ENCODE results near the gene IPCEF1. TPM values are rescaled to one million over a fixed set of nuclear protein-coding genes. Genes with fewer than 3 reads are reported as not detected.

IPCEF1 gene
- total and polyA plus RNA-seq, 2 of the 8 experiments (the other 6 are each of a cell fraction or from before 2014, with no cell fraction given) = 0.41 to 0.78 TPM

- Histone ChIP-seq H3K79me2 (ENCODE audit: control insufficient read depth in 1 of 2, insufficient read depth in 2 of 2, low read length in 2 of 2) (no peaks in the 10 kb centered on the region), H2BK12ac (ENCODE audit: low read depth, low read length) (no peak overlapping the region), H3K14ac (ENCODE audit: insufficient read length) (no peak overlapping the region), H2BK5ac (ENCODE audit: low read depth, low read length) (no peak overlapping the region), H2BK15ac (ENCODE audit: low read length) (no peak overlapping the region), H2BK20ac (ENCODE audit: low read length) (no peak overlapping the region), H3K23me2 (ENCODE audit: low read depth, low read length) (no peaks in the 10 kb centered on the region), H3K23ac (ENCODE audit: insufficient read length) (no peak overlapping the region), H2AFZ (ENCODE audit: low read length) (no peak overlapping the region), H3K79me1 (ENCODE audit: low read depth, low read length) (no peaks in the 10 kb centered on the region), H3K4me3 (ENCODE audit: extremely low read depth in 1 of 4, insufficient read depth in 2 of 4, low read depth in 3 of 4, low read length in 4 of 4) (no peak overlapping the region), H4K5ac (ENCODE audit: insufficient read length, low read depth, low read length) (no peak overlapping the region), H3K36me3 (ENCODE audit: control insufficient read depth in 2 of 4, insufficient read depth in 4 of 4, low read length in 3 of 4) (no peaks in the 10 kb centered on the region), H3K27me3 (replicated peaks in 1 of 4; ENCODE audit: control insufficient read depth in 3 of 4, extremely low read depth in 1 of 4, insufficient read depth in 3 of 4, low read length in 3 of 4) (no peaks in the 10 kb centered on the region), H4K8ac (ENCODE audit: extremely low read depth, insufficient read depth, low read length) (no peak overlapping the region), H2AK5ac (ENCODE audit: low read depth, low read length) (no peak overlapping the region), H2BK120ac (replicated peaks; ENCODE audit: low read depth, low read length) (no peak overlapping the region), H3K4me2 (ENCODE audit: insufficient read depth in 1 of 2, low read depth in 2 of 2, low read length in 2 of 2) (no peak overlapping the region), H3K9me3 (ENCODE audit: insufficient read depth in 2 of 2, low read depth in 1 of 2, low read length in 1 of 2) (no peaks in the 10 kb centered on the region), H3K4me1 (replicated peaks in 1 of 4; ENCODE audit: control insufficient read depth in 3 of 4, insufficient read depth in 4 of 4, low read length in 3 of 4) (no peaks in the 10 kb centered on the region), H3K18ac (ENCODE audit: extremely low read depth, low read length) (no peak overlapping the region), H3K4ac (replicated peaks; ENCODE audit: insufficient read length, low read depth, low read length) (no peak overlapping the region), H3K56ac (replicated peaks; ENCODE audit: insufficient read length, low read depth, low read length) (no peak overlapping the region), H4K91ac (replicated peaks; ENCODE audit: insufficient read length, low read length) (no peak overlapping the region), H3K9ac (replicated peaks in 1 of 4; ENCODE audit: extremely low read depth in 1 of 4, low read depth in 3 of 4, low read length in 3 of 4) (no peak overlapping the region), H3K27ac (ENCODE audit: low read depth, low read length) (no peak overlapping the region), H4K20me1 (replicated peaks in 1 of 2; ENCODE audit: control insufficient read depth in 1 of 2, insufficient read depth in 2 of 2, low read length in 2 of 2) (no peaks in the 10 kb centered on the region)
- 92% methylated on average over 3 of the region's 3 CpGs; no CpG with 5 or more reads in 1 of the 2 experiments for WGBS, 2 experiments (ENCODE audit: extremely low coverage in 1 of 2, insufficient coverage in 1 of 2, insufficient read length in 1 of 2, insufficient replicate concordance in 2 of 2, low coverage in 1 of 2, low lambda C conversion rate in 2 of 2, missing lambda C conversion rate in 1 of 2)
- POLR2A ChIA-PET (ENCODE audit: partially characterized antibody) = no interaction called here
- no peak for DNase-seq (ENCODE audit: low read depth in 1 of 2, low spot score in 2 of 2)
- CTCF ChIA-PET (ENCODE audit: partially characterized antibody) = no interaction called here
- no peak for FAIRE-seq
- TF ChIP-seq BACH1 (IDR thresholded peaks at IDR 0.05; ENCODE audit: low read length) (no peak), CBX8 (IDR thresholded peaks at IDR 0.05; ENCODE audit: borderline replicate concordance, low read depth, low read length) (no peak), RXRA (IDR thresholded peaks at IDR 0.05; ENCODE audit: insufficient read depth, low read depth, low read length) (no peak), SAP30 (IDR thresholded peaks at IDR 0.05; ENCODE audit: insufficient read depth, insufficient replicate concordance, low read length) (no peak), TAF7 (optimal IDR thresholded peaks at IDR 0.05; ENCODE audit: borderline replicate concordance, low read depth, low read length) (no peak), POLR2A (IDR thresholded peaks at IDR 0.05; ENCODE audit: control extremely low read depth in 1 of 2, low read depth in 2 of 2, low read length in 2 of 2) (no peak), SRF (IDR thresholded peaks at IDR 0.05; ENCODE audit: low read depth, low read length) (no peak), USF2 (IDR thresholded peaks at IDR 0.05; ENCODE audit: low read length) (no peak), CBX5 (IDR thresholded peaks at IDR 0.05; ENCODE audit: low read depth, low read length) (no peak), EP300 (IDR thresholded peaks at IDR 0.05; ENCODE audit: borderline replicate concordance in 1 of 2, low read depth in 2 of 2, low read length in 2 of 2) (no peak), EGR1 (IDR thresholded peaks at IDR 0.05; ENCODE audit: borderline replicate concordance, low read depth, low read length) (no peak), JUN (IDR thresholded peaks at IDR 0.05; ENCODE audit: low read depth, low read length) (no peak), GABPA (IDR thresholded peaks at IDR 0.05; ENCODE audit: borderline replicate concordance, insufficient read depth, low read length) (no peak), KDM4A (IDR thresholded peaks at IDR 0.05; ENCODE audit: low read depth, low read length, severe bottlenecking) (no peak)
Measured at GRCh38 chr6:154394571-154394970, 38.0 kb upstream of the IPCEF1 start.
